Measurements from ENCODE around the gene PGM2L1. TPM values are rescaled to one million over a fixed set of nuclear protein-coding genes. Genes with fewer than 3 reads are reported as not detected.
"Not testable (repeated sequence)": the region's sequence is repeated elsewhere in the genome, so short reads cannot be mapped to it uniquely, and the experiment has no call there.

PGM2L1 gene
- total and polyA plus RNA-seq, 7 experiments from 2014 or later, result 4.2 to 17.7 (median 9.1) TPM

GRCh38 chr11:74425100-74425499 is 26.9 kb upstream of the PGM2L1 start:
- ATAC-seq, result no peak
- no peak overlapping the region for H3K4me3 Mint-ChIP-seq
- no peak overlapping the region for H3K4me3 ChIP-seq (ENCODE audit: low read length)

GRCh38 chr11:74418509-74418895 is 20.3 kb upstream of the PGM2L1 start:
- Mint-ChIP-seq H3K36me3 (peaks cover 0 to 3% (median 0%) of the 10 kb centered on the region in 5 donors), H3K4me3 (no peak overlapping the region), H3K4me1 (peaks cover 5 to 24% (median 22%) of the 10 kb centered on the region in 7 donors), H3K27ac (peak overlapping the region in 3 of 9 donors; percentile 35 to 57 (median 39)), H3K9me3 (no peaks in the 10 kb centered on the region), H3K27me3 (peaks cover 0 to 4% (median 0%) of the 10 kb centered on the region in 5 donors)
- Histone ChIP-seq H3K4me3 (ENCODE audit: low read length) (no peak overlapping the region), H3K9me3 (ENCODE audit: control insufficient read depth in 2 of 3, low read length in 3 of 3) (no peaks in the 10 kb centered on the region), H3K4me1 (ENCODE audit: control insufficient read depth in 2 of 2, insufficient read depth in 2 of 2, low read length in 2 of 2) (peaks cover 4 to 11% of the 10 kb centered on the region in 2 donors), H3K27me3 (ENCODE audit: control insufficient read depth in 2 of 2, insufficient read depth in 2 of 2, low read length in 2 of 2) (no peaks in the 10 kb centered on the region), H3K36me3 (ENCODE audit: control insufficient read depth in 2 of 3, insufficient read depth in 3 of 3, low read length in 3 of 3) (no peaks in the 10 kb centered on the region), H3K27ac (ENCODE audit: low read depth, low read length) (no peak overlapping the region)
- POLR2A ChIA-PET, result no interaction called here
- no peak for DNase-seq
- CTCF ChIA-PET, result no interaction called here
- ATAC-seq, result no peak
- intact Hi-C loops (cut with micrococcal nuclease), result no loop called here

More at GRCh38 chr11:74425100-74425499, 26.9 kb upstream of the PGM2L1 start:
- H3K27ac Mint-ChIP-seq, result no peak overlapping the region
- Histone ChIP-seq H3K27ac (ENCODE audit: low read depth, low read length) (no peak overlapping the region), H3K9me3 (ENCODE audit: control insufficient read depth in 2 of 3, low read length in 3 of 3) (no peaks in the 10 kb centered on the region), H3K4me1 (ENCODE audit: control insufficient read depth in 2 of 2, insufficient read depth in 2 of 2, low read length in 2 of 2) (no peaks in the 10 kb centered on the region), H3K36me3 (ENCODE audit: control insufficient read depth in 2 of 3, insufficient read depth in 3 of 3, low read length in 3 of 3) (no peaks in the 10 kb centered on the region), H3K27me3 (ENCODE audit: control insufficient read depth in 2 of 2, insufficient read depth in 2 of 2, low read length in 2 of 2) (no peaks in the 10 kb centered on the region)
- DNase-seq, result no peak
- H3K9me3 Mint-ChIP-seq, result peaks cover 0 to 26% (median 8%) of the 10 kb centered on the region in 11 donors
- intact Hi-C loops (cut with micrococcal nuclease), result no loop called here
- peaks cover 0 to 3% (median 0%) of the 10 kb centered on the region in 5 donors for H3K36me3 Mint-ChIP-seq
- peaks cover 0 to 4% (median 0%) of the 10 kb centered on the region in 5 donors for H3K27me3 Mint-ChIP-seq
- no peaks in the 10 kb centered on the region for H3K4me1 Mint-ChIP-seq
- POLR2A ChIA-PET, result no interaction called here
- CTCF ChIA-PET, result interaction anchor here (0.7 kb wide), 1 partner anchor 29 kb away, joined by 6 read pairs; no protein-coding TSS in a partner anchor

- ChIA-PET CTCF (no interaction called here), POLR2A (no interaction called here)
- Histone ChIP-seq H3K4me1 (ENCODE audit: control insufficient read depth in 2 of 2, insufficient read depth in 2 of 2, low read length in 2 of 2) (peaks cover 4 to 11% of the 10 kb centered on the region in 2 donors), H3K9me3 (ENCODE audit: control insufficient read depth in 2 of 3, low read length in 3 of 3) (no peaks in the 10 kb centered on the region), H3K27ac (ENCODE audit: low read depth, low read length) (peak overlapping the region; percentile 57), H3K27me3 (ENCODE audit: control insufficient read depth in 2 of 2, insufficient read depth in 2 of 2, low read length in 2 of 2) (no peaks in the 10 kb centered on the region), H3K36me3 (ENCODE audit: control insufficient read depth in 2 of 3, insufficient read depth in 3 of 3, low read length in 3 of 3) (no peaks in the 10 kb centered on the region), H3K4me3 (ENCODE audit: low read length) (no peak overlapping the region)
- H3K9me3 Mint-ChIP-seq, result no peaks in the 10 kb centered on the region
- intact Hi-C loops (cut with micrococcal nuclease), result no loop called here
- peak overlapping the region; percentile 30 to 93 (median 88) for H3K27ac Mint-ChIP-seq
- DNase-seq (no peak), ATAC-seq (peak; percentile 51)
- H3K4me1 Mint-ChIP-seq, result peaks cover 5 to 24% (median 22%) of the 10 kb centered on the region in 7 donors
- peaks cover 0 to 4% (median 0%) of the 10 kb centered on the region in 5 donors for H3K27me3 Mint-ChIP-seq
- H3K36me3 Mint-ChIP-seq, result peaks cover 0 to under 1% (median 0%) of the 10 kb centered on the region in 5 donors
- H3K4me3 Mint-ChIP-seq, result peak overlapping the region in 6 of 10 donors; percentile 1 to 50 (median 20)
Observed at GRCh38 chr11:74417860-74418508, 19.8 kb upstream of the PGM2L1 start.

- Mint-ChIP-seq H3K4me3 (peak overlapping the region in 8 of 10 donors; percentile 1 to 50 (median 22)), H3K4me1 (peaks cover 5 to 24% (median 22%) of the 10 kb centered on the region in 7 donors), H3K36me3 (no peaks in the 10 kb centered on the region), H3K27ac (peak overlapping the region; percentile 30 to 93 (median 88)), H3K27me3 (peaks cover 0 to 4% (median 0%) of the 10 kb centered on the region in 5 donors), H3K9me3 (no peaks in the 10 kb centered on the region)
- peak in 7 of 9 donors; percentile 27 to 76 (median 63) for DNase-seq
- H3K9me3 ChIP-seq (ENCODE audit: control insufficient read depth in 2 of 3, low read length in 3 of 3), result no peaks in the 10 kb centered on the region
- H3K4me1 ChIP-seq (ENCODE audit: control insufficient read depth in 2 of 2, insufficient read depth in 2 of 2, low read length in 2 of 2), result peaks cover 4 to 11% of the 10 kb centered on the region in 2 donors
- intact Hi-C loops (cut with micrococcal nuclease), result no loop called here
- no peaks in the 10 kb centered on the region for H3K36me3 ChIP-seq (ENCODE audit: control insufficient read depth in 2 of 3, insufficient read depth in 3 of 3, low read length in 3 of 3)
- no peaks in the 10 kb centered on the region for H3K27me3 ChIP-seq (ENCODE audit: control insufficient read depth in 2 of 2, insufficient read depth in 2 of 2, low read length in 2 of 2)
- peak; percentile 84 for ATAC-seq
- peak overlapping the region; percentile 57 for H3K27ac ChIP-seq (ENCODE audit: low read depth, low read length)
- ChIA-PET POLR2A (no interaction called here), CTCF (no interaction called here)
- no peak overlapping the region for H3K4me3 ChIP-seq (ENCODE audit: low read length)
Observed at GRCh38 chr11:74417379-74417804, 19.2 kb upstream of the PGM2L1 start.

GRCh38 chr11:74416974-74417373 is 18.7 kb upstream of the PGM2L1 start:
- Mint-ChIP-seq H3K4me3 (peak overlapping the region in 5 of 10 donors; percentile 38 to 48 (median 40)), H3K27ac (peak overlapping the region in 4 of 9 donors; percentile 65 to 90 (median 80)), H3K4me1 (peaks cover 5 to 24% (median 22%) of the 10 kb centered on the region in 7 donors)
- H3K9me3 Mint-ChIP-seq; ATAC-seq; H3K27me3 ChIP-seq (ENCODE audit: control insufficient read depth in 2 of 2, insufficient read depth in 2 of 2, low read length in 2 of 2); H3K27me3 Mint-ChIP-seq; H3K36me3 ChIP-seq (ENCODE audit: control insufficient read depth in 2 of 3, insufficient read depth in 3 of 3, low read length in 3 of 3); POLR2A ChIA-PET; H3K9me3 ChIP-seq (ENCODE audit: control insufficient read depth in 2 of 3, low read length in 3 of 3); H3K36me3 Mint-ChIP-seq; H3K4me3 ChIP-seq (ENCODE audit: low read length); H3K27ac ChIP-seq (ENCODE audit: low read depth, low read length); intact Hi-C loops (cut with micrococcal nuclease); DNase-seq: not testable (repeated sequence)
- CTCF ChIA-PET, result interaction anchor here (1.1 kb wide), 1 partner anchor 18 kb away, joined by 3 read pairs; the partner anchor contains the start of gene PGM2L1
- peaks cover 4 to 11% of the 10 kb centered on the region in 2 donors for H3K4me1 ChIP-seq (ENCODE audit: control insufficient read depth in 2 of 2, insufficient read depth in 2 of 2, low read length in 2 of 2)

- CTCF ChIA-PET, result no interaction called here
- POLR2A ChIA-PET, result interaction anchor here (1.3 kb wide), 1 partner anchor 21 kb away, joined by 3 read pairs; no protein-coding TSS in a partner anchor
- H3K27me3 Mint-ChIP-seq, result peaks cover 0 to 5% (median 5%) of the 10 kb centered on the region in 5 donors
- no peak overlapping the region for H3K4me3 Mint-ChIP-seq
- H3K9me3 Mint-ChIP-seq, result no peaks in the 10 kb centered on the region
- H3K36me3 ChIP-seq (ENCODE audit: control insufficient read depth in 2 of 3, insufficient read depth in 3 of 3, low read length in 3 of 3), result no peaks in the 10 kb centered on the region
- no peak overlapping the region for H3K27ac ChIP-seq (ENCODE audit: low read depth, low read length)
- peaks cover 5 to 19% (median 17%) of the 10 kb centered on the region in 7 donors for H3K4me1 Mint-ChIP-seq
- H3K27me3 ChIP-seq (ENCODE audit: control insufficient read depth in 2 of 2, insufficient read depth in 2 of 2, low read length in 2 of 2), result no peaks in the 10 kb centered on the region
- no peak for DNase-seq
- peaks cover 2 to 9% of the 10 kb centered on the region in 2 donors for H3K4me1 ChIP-seq (ENCODE audit: control insufficient read depth in 2 of 2, insufficient read depth in 2 of 2, low read length in 2 of 2)
- H3K36me3 Mint-ChIP-seq, result no peaks in the 10 kb centered on the region
- ATAC-seq, result no peak
- intact Hi-C loops (cut with micrococcal nuclease), result no loop called here
- no peak overlapping the region for H3K4me3 ChIP-seq (ENCODE audit: low read length)
- no peak overlapping the region for H3K27ac Mint-ChIP-seq
- H3K9me3 ChIP-seq (ENCODE audit: control insufficient read depth in 2 of 3, low read length in 3 of 3), result no peaks in the 10 kb centered on the region
Observed at GRCh38 chr11:74412733-74413359, 14.6 kb upstream of the PGM2L1 start.
